T-helper 9 cell (primary cell): ENCODE measurements around the gene UCP3.
"Not testable (repeated sequence)": the region's sequence is repeated elsewhere in the genome, so short reads cannot be mapped to it uniquely, and the experiment has no call there.

Experiments
- DNase-seq: peaks from one replicate; pipeline ENCODE4 v3.0.0-alpha.2; 2020

The UCP3 gene

DNA sequence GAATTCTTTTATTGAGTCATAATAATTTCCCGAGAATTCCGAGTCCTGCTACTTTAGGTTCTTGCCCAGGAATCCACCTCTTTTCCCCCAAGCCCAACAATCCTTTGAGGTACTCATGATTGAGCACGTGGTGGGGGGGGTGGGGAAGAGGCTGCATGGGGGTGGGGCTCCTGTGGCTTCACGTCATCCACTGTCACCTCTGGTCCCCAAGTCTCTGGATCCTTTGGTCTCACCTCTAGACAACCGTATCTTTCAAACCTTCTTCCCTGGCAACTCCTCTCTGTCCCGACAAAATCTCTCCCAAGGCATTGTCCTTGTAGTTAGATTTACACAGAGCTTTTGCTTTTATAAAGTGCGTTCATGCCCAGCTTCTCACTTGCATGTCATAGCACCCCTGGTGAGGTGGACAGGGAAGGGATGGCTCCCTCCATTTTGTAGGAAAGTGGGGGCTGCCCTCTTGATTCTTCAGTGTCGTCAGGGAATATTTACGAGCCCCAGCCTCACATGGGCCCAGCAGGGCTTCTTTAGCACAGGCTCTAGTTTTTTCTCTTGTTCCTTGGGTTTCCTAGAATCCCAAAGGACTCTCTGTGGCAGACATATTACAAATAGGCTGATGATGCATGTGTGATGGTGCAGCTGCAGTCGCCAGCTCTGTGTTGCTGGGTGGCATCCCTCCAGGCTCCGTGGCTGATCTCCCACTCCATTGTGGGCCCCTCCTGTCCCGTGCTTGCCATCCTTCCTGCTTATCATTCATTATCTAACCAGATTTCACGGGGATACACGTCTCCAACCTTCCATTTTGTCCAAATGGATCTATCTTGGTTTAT lies 8.4 kb downstream of the UCP3 start:
- no peak for DNase-seq

DNA sequence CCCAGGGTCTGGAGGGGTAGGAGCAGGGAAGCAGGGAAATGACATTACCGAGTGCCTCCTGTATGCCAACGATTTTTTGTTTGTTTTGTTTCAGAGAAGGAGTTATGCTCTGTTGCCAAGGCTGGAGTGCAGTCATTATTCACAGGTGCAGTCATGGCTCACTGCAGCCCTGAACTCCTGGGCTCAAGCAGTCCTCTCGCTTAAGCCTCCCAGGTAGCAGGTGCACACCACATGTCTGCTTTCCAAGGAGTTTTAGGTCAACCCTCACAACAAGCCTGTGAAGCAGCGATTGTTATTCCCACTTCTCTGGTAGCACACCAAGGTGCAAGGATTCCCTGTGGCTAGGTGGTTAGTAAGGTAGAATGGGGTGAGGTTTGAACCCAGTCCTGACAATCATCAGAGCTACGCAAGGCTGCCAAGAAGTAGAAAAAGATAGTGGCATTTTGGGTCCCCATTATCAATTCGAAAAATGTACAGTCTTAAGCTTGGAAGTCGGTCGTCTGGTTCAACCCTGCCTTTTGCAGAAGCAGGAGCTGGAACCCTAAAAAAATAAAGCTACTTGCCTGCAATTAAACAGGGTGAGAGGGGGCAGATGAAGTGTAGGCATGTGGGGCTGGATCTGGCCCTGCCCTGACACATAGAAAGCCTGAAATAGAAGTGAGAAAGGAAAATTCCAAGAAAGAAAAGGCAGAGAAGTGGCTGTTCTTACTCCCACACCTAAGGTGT lies 9.1 kb downstream of the UCP3 start:
- DNase-seq = no peak

DNA sequence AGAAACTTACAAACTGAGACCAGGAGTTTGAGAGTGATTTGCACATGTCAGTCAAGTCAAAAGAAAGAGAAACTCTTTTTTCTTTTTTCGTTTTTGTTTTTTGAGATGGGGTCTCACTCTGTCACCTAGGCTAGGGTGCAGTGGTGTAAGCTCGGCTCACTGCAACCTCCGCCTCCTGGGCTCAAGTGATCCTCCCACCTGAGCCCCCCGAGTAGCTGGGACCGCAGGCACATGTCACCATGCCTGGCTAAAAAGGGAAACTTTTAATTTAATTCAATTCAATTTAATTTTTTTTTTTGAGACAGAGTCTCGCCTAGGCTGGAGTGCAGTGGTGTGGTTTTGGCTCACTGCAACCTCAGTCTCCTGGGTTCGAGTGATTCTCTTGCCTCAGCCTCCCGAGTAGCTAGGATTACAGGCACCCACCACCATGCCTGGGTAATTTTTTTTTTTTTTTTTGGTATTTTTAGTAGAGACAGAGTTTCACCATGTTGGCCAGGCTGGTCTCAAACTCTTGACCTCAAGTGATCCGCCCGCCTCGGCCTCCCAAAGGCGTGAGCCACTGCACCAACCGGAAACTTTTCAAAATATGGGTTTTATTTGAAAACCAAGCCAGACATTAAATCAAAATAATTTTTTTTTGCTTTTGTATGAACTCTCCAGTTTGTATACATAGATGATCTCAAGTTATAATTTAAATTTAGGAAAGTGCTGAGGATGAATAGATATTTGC lies 9.9 kb downstream of the UCP3 start:
- DNase-seq = no peak

DNA sequence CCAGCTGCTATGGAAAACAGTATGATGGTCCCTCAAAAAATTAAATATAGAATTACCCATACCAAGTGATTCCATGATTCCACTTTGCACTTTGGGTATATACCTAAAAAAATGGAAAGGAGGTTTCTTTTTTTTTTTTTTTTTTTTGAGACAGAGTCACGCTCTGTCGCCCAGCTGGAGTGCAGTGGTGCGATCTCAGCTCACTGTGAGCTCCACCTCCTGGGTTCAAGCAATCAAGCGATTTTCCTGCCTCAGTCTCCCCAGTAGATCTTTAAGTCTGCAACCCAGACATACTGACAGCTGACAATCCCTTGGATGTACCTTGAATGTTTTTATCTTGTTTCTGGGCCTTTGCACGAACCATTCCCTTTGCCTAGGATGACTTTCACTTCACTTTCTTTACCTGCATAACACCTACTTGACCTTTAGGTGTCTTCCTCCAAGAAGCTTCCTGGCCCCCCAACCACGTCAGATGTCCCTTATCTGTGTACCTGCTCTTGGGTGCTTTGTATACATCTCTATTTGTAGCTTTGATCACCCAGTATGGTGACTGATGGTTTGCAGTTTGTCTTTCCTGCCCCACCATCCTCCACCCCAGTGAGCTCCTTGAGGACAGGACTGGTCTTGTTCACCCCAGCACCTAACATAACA lies 11.6 kb downstream of the UCP3 start:
- DNase-seq = no peak

DNA sequence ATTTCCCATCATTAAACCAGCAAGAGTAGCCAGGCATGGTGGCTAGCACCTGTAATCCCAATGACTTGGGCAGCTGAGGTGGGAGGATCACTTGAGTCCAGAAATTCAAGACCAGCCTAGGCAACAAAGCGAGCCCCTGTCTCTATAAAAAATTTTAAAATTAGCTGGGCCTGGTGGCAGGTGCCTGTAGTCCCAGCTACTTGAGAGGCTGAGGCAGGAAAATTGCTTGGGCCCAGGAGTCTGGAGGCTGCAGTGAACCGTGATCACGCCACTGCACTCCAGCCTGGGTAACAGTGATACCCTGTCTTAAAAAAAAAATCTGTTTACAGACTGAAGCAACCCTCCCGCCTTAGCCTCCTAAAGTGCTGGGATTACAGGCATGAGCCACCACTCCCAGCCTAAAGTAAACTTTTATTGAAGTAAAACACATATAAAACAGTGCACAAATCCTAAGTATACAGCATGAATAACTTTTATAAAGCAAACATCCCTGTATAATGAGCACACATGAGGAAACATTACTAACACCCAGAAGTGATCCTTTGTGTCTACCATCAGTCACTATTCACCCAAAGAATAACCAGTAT lies 12.6 kb downstream of the UCP3 start:
- DNase-seq = no peak

DNA sequence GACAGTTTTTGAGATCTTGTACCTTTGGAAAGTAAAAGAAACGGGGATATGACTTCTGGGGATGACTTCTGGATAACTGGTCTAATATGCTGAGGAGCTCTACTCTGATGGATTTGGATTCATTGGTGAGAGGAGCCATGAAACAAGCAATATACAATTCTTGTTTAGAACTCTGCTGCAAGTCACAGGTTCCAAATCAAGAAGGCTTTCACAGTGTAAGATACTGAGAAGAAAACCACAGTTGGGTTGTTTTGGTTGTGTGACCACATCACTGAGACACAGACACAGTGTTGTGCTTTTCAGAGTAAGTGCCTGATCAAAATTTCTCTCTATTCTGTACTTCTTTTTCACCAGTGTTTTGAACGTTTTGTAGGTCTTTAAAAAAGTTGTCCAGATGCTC lies 13.2 kb downstream of the UCP3 start:
- DNase-seq = no peak

DNA sequence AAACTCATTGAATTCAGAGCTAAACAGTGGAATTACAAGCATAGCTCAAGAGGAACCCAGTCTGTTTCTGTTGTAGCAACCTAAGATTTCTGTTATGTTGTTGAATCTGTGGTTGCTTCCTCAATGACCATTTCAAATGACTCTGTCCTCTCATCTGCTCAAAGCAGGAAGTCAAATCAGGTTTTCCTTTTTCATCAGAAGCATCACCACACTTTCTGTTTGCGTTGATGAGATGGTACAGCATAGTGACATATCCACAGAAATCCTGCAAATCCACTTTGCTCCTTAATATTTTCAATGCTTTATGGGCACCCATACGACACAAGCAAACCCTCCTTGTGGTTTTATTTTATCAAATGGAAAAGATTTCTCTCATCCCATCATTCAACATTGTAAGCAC lies 13.6 kb downstream of the UCP3 start:
- no peak for DNase-seq

DNA sequence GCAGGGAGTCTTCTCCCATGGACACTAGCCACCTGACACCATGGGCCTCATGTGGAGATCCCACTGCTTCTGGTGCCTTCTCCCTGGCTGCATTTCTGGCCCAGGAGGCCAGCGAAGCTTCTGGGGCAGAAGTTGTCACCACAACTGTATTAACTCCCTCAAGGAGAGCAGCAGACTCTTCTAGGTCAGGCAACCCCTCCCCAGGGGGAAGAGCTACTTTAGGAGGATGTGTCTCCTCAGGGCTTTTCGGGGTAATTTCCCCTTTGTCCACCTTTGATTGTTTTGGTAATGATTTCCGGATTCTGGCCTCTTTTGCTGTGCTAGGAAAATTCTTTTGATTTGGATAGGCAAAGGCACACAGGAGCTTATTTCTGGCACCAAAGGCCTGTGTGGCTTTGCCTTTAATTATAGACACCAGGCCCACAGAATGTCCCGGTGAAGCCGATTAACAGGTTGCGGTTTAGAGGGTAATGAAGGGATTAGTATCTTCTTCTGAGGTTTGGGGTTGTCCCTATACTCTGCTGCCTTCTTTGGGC lies 17.3 kb downstream of the UCP3 start:
- DNase-seq = no peak

DNA sequence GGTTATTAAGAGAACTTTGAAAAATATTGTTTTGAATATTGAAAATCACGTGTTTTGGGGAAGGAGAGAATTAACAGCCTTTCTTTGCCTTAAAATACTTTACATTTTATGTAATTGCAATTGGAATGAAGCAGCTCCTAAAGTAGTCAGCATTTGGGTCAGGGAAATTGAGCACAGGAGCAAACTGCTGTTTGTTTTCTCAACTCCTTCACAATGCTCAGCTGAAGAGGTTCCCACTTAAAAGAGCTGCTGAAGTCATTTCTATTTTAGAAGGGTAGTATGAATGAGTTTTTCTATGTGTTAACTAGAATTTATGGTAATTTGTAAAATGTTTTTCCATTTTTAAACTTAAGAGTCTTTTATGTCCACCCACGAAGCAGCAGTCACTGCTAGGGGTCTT lies 18.2 kb downstream of the UCP3 start:
- DNase-seq = no peak

DNA sequence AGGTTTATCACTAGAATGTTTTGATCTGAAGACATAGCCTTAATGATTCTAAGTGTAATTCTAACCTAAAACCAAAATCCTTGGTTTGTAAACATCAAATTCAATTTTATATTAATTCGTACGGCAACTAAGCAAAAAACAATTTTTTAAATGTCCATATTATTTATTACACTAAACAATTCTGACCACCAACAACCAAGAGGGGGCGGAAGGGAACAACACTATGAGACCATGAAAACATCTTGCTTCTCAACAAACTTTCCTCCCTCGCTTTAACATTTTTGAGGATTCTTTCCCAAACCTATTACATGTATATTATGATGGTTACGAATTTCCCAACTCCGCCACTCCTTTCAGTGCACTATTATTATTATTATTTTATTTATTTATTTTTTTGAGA lies 19.7 kb downstream of the UCP3 start:
- DNase-seq = no peak

DNA sequence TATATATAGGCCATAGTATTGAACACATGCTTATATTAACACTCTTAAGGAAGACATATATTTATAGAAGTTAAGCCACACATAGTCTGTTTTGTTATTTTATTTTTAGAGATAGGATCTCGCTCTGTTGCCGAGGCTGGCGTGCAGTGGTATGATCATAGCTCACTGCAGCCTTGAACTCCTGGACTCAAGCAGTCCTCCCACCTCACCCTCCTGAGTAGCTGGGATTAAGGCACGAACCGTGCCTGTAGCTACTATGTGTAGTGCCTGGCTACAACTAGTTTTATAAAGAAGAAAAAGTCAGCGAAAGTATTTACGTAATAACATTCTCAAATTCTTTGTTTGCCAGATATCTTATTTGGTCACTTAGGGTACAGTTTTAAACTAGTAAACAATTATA lies 20.7 kb downstream of the UCP3 start:
- DNase-seq = no peak

DNA sequence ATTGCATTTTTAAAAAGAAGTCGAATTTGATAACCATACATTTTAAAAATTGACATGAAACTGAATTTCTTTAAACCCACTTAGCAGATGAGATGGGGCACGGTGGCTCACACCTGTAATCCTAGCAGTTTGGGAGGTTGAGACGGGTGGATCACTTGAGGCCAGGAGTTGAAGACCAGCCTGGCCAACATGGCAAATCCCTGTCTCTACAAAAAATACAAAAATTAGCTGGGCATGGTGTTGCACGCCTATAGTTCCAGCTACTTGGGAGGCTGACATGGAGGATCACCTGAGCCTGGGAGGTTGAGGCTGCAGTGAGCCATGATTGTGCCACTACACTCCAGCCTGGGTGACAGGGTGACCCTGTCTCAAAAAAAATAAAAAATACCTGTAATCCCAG lies 23.2 kb downstream of the UCP3 start:
- not testable (repeated sequence) for DNase-seq

DNA sequence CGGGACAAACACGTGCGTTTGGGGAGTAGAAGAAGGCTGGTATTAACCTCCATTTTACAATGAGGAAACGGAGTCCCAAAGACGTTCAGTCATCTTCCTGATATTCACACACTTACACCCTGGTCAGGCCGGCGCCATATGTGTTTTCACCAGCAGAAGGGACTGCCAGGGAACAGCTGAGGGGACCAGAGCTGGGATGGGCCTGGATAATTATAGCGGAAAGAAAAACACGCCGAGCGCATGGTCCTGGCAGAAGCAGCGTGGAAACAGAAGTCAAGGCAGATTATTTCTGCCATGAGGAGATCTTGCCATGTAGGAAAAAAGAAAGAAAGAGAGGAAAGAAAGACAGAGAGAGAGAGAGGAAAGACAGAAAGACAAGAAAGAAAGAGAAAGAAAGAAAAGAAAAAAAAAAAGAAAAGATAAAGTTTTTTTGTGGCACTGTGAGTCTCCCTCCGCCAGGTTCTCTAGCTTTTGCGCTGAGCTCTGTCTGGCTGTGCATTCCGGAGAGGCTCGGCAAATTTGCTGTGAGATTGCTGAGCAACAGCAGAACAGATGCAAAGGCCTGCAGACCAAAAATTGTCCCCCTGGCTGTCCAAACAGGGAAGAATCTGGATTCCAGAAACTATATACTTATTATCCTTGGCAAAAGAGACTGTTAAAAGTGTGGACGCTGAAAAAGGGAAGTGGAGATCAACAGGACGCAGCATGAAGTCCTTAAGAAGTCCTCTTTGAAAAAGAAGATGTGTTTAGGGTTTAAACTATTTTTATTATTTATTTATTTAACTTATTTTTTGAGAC lies 24.9 kb downstream of the UCP3 start:
- DNase-seq = no peak

DNA sequence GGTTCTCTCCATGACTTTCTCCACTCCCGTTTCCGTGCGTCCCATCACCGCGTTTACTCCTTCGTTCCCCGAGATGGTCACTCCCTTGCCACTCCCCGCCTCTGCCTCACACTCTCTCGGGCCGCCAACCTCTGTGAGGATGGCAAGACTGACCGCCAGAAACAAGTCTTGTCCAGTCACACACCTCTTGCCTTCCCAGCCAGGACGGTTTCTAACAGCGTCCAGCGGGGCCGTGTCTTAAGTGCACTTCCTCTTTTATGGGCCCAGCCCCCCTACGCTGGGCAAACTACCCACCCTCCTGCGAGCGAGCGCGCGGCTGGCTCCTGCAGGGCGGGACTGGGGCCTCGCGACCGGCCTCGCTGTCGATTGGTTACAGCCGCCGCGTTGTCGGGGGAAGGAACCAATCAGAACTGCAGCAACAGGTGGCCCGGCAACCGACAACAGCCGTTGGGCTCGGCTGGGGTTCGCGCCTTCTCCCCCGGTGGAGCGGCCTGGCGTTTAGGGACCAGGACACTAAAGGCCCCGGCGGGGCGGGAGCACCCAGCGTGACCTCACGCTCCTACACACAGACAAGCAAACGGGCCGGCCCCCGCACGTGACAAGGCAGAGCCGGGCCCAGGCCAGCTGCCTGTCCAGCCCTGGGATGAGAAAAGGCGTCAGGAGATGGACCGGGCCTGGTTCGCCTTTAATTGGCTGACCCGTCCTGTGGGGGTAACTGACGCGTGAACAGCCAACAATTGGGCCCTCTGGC lies 25.7 kb downstream of the UCP3 start:
- DNase-seq = peak; percentile 84

DNA sequence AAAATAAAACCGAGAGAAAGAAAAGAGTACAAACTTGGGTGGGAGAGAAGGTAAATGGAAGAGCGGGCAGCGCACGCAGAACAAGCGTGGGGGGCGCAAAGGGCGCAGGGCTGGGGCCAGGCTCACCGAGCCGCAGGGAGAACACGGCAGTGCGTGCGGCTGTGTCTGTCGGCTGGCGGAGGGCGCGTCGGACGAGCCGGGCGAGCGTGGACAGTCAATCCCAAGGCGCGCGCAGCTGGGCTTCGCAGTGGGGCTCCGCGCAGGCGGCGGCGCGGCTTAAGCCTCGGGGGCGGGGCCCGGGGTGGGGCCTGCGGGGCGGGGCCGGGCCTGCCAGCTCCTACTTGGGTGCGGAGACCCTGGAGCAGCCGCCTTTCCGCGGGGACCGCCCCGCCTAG lies 26.3 kb downstream of the UCP3 start, which contains the start of gene UCP2:
Gene UCP2 (minus strand): TSS at position 249 of the 395 bp plus-strand sequence. CDS start 4,465 bp downstream, outside the sequence.
- peak; percentile 78 for DNase-seq

DNA sequence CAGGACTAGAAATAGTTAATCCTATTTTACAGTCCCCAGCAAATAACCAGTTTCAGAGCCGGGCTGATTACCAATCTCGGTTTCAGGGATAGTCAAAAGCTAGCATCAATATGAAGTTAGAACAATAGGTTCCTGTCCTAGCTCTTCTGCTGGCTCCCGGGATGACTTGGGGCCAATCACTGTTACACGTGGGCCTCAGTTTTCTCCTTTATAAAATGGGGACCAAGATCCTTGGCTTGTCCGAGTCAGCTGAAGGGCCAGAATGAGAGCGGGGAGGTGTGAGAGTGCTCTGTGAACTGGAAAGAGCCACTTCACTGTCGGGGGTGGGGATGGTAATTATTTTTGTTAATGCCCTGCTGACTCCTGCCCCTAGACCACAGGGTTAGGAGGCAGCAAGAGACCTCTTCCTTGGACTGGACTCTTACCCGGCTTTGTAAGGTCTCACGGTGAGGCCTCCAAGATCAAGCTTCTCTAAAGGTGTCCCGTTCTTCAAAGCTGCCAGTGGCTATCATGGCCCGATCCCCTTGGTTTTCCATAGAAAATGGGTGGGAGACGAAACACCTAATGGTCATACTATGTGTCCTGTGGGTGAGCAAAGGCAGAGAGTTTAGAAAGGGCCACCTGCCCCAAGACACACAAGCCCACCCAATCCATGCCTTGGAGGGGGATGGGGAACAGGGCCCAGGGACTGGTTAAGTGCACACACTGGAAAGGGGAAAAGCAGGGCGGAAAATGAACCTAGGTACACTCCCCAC lies 27.7 kb downstream of the UCP3 start:
- DNase-seq = no peak

DNA sequence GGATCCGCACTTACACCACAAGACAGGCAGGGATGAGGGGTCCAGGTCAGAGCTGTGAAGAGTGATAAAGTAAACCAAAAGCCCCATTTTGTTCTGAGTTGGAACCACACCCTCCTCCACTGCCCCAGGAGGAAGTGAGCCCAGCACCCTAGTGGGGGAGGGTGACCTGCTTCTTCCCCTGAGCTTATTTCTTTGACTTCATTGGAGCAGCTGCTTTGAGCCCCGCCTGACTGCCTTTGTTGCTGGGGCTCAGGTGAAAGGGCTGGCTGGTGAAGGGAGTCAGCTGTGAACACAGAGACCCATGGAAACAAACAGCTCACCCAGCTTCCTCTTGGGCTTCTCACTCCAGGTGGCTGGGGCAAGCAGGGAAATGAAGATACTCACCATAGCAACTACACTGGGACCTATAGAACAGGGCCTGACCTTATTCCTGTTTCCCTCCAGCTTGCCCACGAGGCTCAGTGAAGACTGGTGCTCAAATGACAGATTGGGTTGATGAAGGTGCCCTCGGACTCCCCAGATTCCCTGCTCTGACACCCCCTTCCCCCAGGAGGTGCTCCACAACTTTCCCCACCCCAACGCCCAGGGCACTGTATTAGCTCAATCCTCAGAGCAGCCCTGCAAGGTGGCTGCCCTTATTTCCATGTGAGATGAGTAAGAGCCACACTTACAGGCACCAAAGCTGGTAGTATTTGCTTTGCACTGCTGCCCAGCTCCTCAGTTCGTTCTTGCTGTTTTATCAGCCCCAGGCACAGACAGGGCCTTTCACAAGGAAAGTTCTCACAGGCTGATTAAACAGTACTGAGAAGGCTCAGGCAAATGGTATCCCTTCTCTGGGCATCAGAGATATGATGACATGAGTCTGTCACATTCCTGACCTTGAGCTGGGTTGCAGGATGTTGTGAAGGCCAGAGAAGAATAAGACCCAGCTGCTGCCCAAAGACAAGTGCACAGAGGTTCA lies 28.6 kb downstream of the UCP3 start:
- peak; percentile 57 for DNase-seq

DNA sequence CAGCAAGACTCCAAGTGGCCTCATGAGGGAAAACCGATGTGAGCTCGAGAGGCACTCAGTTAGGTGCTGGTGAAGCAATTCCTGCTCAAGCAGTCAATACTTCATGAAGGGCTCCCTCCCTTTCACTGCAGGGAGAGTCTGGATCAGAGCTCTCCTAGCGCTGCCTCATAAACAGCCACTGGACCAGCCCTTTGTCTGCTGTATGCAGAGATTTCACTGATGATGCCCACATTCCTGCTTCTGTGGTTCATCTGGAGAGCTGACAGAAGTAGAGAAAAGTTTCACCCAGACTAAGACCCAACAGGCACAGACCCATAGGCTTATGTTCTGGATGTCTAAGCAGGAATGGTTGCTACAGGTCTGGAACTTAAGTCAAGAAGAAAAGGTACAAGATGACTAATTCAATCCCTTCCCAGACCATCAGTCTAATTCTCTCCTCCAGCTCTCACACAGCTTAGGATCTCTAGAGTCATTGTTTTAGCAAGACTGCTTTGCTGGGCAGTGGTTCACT lies 30.3 kb downstream of the UCP3 start:
- no peak for DNase-seq
